Fibroblast of villous mesenchyme (primary cell): Measurements from ENCODE around the gene VPS13A. TPM values are rescaled to one million over a fixed set of nuclear protein-coding genes. Genes with fewer than 3 reads are reported as not detected.

Experiments
- DNase-seq: peaks from one replicate; pipeline ENCODE4 v3.0.0-alpha.2; 2010; ENCODE audit warnings: low read depth
- H3K4me3 ChIP-seq: 2 replicates; pipeline ENCODE4 v1.5.1; 2011; ENCODE audit warnings: low read depth, mild to moderate bottlenecking, low read length
- total RNA-seq: library from RNA; depleted of rRNA; stranded (reverse); fragments of >200 nt; gene quantifications from 2 replicates; pipeline ENCODE4 v1.2.3, GENCODE V29; 2012
- TF ChIP-seq, protein P1 (sequence below): IDR thresholded peaks from 2 replicates; pipeline ENCODE4 v1.5.1; 2012; ENCODE audit warnings: low read depth, mild to moderate bottlenecking, low read length; ENCODE audit not compliant: insufficient read depth

Gene VPS13A
- total RNA-seq, 1 donor: 53.1 TPM

DNA sequence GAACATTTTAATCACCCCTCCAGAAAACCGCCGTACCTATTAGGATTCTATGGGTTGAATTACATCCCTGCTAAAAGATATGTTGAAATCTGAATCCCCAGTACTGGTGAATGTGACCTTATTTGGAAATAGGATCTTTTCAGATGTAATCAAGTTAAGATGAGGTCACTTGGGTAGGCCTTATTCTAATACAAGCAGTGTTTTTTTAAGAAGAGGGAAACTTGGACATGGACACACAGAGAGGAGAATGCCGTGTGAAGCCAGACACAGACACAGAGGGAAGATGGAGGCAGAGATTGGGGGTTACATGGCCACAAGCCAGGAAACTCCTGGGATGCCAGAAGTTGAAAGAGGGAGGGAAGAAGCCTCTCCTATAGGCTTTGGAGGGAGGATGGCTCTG is 287.3 kb downstream of the VPS13A start:
- TF ChIP-seq, protein P1, sequence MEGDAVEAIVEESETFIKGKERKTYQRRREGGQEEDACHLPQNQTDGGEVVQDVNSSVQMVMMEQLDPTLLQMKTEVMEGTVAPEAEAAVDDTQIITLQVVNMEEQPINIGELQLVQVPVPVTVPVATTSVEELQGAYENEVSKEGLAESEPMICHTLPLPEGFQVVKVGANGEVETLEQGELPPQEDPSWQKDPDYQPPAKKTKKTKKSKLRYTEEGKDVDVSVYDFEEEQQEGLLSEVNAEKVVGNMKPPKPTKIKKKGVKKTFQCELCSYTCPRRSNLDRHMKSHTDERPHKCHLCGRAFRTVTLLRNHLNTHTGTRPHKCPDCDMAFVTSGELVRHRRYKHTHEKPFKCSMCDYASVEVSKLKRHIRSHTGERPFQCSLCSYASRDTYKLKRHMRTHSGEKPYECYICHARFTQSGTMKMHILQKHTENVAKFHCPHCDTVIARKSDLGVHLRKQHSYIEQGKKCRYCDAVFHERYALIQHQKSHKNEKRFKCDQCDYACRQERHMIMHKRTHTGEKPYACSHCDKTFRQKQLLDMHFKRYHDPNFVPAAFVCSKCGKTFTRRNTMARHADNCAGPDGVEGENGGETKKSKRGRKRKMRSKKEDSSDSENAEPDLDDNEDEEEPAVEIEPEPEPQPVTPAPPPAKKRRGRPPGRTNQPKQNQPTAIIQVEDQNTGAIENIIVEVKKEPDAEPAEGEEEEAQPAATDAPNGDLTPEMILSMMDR: no peak
- no peak for DNase-seq
- no peak overlapping the region for H3K4me3 ChIP-seq

DNA sequence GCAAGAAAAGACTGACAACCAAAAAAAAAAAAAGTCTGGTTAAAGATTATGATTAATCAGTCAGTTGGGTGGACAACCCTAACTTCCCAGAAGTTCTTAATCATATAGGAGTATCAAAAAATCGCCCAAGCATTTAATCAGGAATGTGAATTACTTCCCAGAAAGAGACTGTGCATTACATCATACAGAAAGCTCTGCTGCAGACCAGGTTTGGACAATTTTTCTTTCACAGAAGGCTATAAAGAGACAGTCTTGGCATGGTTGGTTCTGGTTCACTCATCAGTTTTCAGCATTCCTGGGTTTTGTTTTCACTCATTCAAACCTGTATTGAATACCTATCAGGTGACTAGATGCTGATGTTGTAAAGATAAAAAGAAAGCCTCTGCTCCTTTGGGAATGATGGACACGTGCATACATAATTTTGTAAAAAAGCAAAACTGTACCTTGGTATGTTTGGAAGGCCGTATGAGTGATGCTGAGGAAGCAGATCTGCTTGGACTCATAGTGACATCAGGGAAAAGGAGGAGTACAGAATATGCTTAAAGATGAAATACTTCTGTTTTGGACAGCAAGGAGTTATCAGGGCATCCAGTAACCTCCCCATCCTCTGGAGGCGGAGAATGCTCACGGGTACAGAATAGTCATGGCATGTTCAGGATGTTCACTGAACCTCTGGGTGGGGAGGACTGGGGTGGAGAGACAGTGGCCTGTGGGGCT is 292.3 kb downstream of the VPS13A start:
- no peak overlapping the region for H3K4me3 ChIP-seq
- no peak for DNase-seq
- TF ChIP-seq, protein P1: no peak

Other genes with a start within 250 kb of the VPS13A start
- gene FOXB2, start 157.9 kb upstream of the VPS13A start, total RNA-seq: not detected in 2 replicates